BJ (cell line): Measurements from ENCODE around the gene KIF12. TPM values are rescaled to one million over a fixed set of nuclear protein-coding genes. Genes with fewer than 3 reads are reported as not detected.

Experiments
- CTCF ChIA-PET: fragments of 350-600 bp; formaldehyde crosslinking; extraction: SDS; loops from one replicate; lab custom pipeline; 2021; ENCODE audit warnings: antibody characterized with exemption, inconsistent platforms; lab: Yijun Ruan, JAX
- POLR2A ChIA-PET: fragments of 300-600 bp; sonication (Branson Sonifier 250); formaldehyde crosslinking; extraction: SDS; loops from one replicate; lab custom pipeline; 2021; ENCODE audit warnings: antibody characterized with exemption; lab: Charles Lee
- DNase-seq: peaks from one replicate; pipeline ENCODE4 v3.0.0-alpha.2; 2011; ENCODE audit warnings: low read depth
- H3K27me3 ChIP-seq: 2 replicates; pipeline ENCODE4 v1.6.0; 2011; ENCODE audit warnings: low read length; ENCODE audit not compliant: control insufficient read depth, insufficient read depth
- H3K36me3 ChIP-seq: 2 replicates; pipeline ENCODE4 v1.5.1; 2011; ENCODE audit warnings: low read length; ENCODE audit not compliant: control insufficient read depth, insufficient read depth
- H3K4me3 ChIP-seq: 2 replicates; pipeline ENCODE4 v1.5.1; 2011; ENCODE audit warnings: low read depth, mild to moderate bottlenecking, control low read depth, low read length
- polyA plus RNA-seq: library from polyadenylated mRNA; depleted of rRNA; stranded (reverse); fragments of >200 nt; gene quantifications from 2 replicates; pipeline ENCODE4 v1.2.3, GENCODE V29; 2011
- TF ChIP-seq, protein P1 (sequence below): IDR thresholded peaks from 2 replicates; pipeline ENCODE4 v1.5.1; 2011; ENCODE audit warnings: low read depth, mild to moderate bottlenecking, control low read depth, inconsistent platforms, low read length, moderate library complexity; ENCODE audit not compliant: insufficient read depth

KIF12 gene
- polyA plus RNA-seq, 1 experiment: 0.07 TPM

DNA sequence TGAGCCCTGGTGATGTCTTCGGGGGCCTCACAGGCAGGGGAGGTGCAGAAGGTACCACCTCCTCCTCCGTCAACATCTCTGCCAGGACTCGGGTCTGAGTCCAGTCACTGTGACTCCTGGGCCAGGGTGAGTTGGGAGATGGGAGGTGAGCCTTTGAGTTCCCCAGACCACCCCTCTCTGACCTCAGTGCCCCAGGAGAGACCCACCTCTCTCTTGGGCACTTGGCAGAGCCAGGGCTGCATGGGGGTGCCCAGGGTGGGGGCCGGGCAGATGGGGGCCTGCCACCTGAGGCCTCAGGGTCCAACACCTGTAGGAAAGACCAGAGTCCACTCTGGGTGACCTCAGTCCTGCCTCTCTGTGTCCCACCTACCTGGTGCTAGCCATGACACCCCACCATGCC is 6.8 kb downstream of the KIF12 start:
- no peak overlapping the region for H3K4me3 ChIP-seq
- ChIA-PET POLR2A (no interaction called here), CTCF (interaction anchor here (4.6 kb wide), 1 partner anchor 16 kb away, joined by 41 read pairs; no protein-coding TSS in a partner anchor)
- TF ChIP-seq, protein P1, sequence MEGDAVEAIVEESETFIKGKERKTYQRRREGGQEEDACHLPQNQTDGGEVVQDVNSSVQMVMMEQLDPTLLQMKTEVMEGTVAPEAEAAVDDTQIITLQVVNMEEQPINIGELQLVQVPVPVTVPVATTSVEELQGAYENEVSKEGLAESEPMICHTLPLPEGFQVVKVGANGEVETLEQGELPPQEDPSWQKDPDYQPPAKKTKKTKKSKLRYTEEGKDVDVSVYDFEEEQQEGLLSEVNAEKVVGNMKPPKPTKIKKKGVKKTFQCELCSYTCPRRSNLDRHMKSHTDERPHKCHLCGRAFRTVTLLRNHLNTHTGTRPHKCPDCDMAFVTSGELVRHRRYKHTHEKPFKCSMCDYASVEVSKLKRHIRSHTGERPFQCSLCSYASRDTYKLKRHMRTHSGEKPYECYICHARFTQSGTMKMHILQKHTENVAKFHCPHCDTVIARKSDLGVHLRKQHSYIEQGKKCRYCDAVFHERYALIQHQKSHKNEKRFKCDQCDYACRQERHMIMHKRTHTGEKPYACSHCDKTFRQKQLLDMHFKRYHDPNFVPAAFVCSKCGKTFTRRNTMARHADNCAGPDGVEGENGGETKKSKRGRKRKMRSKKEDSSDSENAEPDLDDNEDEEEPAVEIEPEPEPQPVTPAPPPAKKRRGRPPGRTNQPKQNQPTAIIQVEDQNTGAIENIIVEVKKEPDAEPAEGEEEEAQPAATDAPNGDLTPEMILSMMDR: no peak
- H3K36me3 ChIP-seq: no peaks in the 10 kb centered on the region
- H3K27me3 ChIP-seq: peaks cover 8% of the 10 kb centered on the region
- no peak for DNase-seq

DNA sequence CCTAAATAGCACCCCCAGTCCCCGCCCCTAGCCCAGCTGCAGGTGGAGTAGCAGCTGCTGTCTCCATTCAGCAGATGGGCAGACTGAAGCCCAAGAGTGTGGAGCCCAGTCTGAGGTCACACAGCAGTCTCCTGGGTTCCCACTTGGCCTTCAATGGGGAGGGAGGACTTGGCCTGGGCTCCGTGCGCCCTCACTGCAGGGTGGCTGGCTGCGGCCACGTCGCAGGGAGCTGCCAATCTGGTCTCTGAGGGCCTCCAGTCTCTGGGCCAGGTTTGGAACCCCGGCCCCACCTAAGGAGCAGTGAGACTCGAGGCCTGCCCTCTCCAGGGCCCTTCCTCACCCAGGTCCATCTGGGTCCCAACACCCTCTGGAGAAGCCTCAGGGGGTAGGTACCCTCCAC is 7.4 kb downstream of the KIF12 start:
- Histone ChIP-seq H3K4me3 (no peak overlapping the region), H3K36me3 (no peaks in the 10 kb centered on the region), H3K27me3 (peaks cover 8% of the 10 kb centered on the region)
- TF ChIP-seq, protein P1: no peak
- POLR2A ChIA-PET: no interaction called here
- CTCF ChIA-PET: no interaction called here
- no peak for DNase-seq

- Histone ChIP-seq H3K4me3 (no peak overlapping the region), H3K36me3 (no peaks in the 10 kb centered on the region), H3K27me3 (peaks cover 8% of the 10 kb centered on the region)
- CTCF ChIA-PET: interaction anchor here (4.3 kb wide), 1 partner anchor 17 kb away, joined by 18 read pairs; no protein-coding TSS in a partner anchor
- TF ChIP-seq, protein P1: no peak
- POLR2A ChIA-PET: no interaction called here
- DNase-seq: no peak
Observed at GRCh38 chr9:114090798-114091197, 8.3 kb downstream of the KIF12 start.

DNA sequence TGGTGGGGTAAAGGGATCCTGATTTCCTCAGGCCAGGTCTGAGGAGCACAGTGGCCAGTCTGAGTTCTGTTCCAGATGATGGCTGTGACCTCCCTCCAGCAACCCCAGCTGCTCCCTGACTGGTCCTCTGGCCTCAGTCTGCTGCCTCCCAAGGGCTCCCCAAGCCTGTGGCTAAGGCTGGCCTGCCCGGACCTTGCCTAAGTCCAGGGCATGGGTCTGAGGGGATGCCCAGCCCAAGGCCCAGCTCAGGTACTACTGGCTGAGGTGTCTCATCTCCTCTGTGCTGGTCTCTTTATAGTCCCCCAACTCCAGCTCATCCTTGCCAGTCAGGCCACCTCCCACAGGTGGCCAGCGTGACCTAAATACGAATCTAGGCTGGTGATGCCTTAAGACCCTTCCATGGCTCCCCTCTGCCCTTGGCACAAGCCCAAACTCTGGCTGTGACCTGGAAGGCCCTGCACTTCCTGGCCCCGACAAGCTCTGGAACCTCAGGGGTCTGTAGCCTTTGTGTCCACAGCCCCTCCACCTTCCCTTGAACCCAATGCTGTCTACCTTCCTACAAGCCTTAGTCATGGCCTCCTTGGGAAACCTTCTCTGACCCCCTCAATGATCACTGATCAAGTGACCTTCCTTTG is 9.8 kb downstream of the KIF12 start:
- peaks cover 10% of the 10 kb centered on the region for H3K27me3 ChIP-seq
- POLR2A ChIA-PET: no interaction called here

DNA sequence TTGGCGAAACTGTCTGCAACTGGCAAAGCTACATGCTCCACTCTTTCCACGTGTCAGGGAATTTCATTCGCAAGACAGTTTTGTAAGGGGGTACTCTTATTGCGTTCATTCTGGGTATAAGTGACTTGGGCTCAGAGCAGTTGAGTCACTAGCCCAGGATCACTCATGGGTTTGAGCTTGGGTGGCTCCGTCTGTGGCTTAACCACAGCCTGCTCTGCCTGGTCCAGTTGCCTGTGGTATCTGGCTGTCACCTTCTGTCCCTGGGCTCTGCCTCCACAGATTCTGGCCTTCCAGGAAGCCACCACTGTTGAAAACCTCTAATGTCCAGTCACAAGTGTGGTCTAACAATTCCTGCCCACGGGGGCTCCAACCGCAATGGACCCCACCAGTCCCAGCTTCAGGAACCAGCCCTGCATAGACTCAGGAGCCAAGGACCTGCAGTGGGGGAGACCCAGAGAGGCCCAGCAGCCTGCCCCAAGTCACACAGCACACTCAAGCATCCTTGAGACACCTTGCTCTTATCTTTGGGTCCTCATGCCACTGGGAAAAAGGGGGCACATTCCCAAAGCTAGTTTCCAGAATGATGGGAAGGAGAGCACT is 10.4 kb downstream of the KIF12 start:
- TF ChIP-seq, protein P1: no peak
- Histone ChIP-seq H3K36me3 (no peaks in the 10 kb centered on the region), H3K4me3 (no peak overlapping the region), H3K27me3 (peaks cover 10% of the 10 kb centered on the region)
- ChIA-PET CTCF (interaction anchor here (1.8 to 4.3 kb wide), 2 partner anchors 19 to 202 kb away, joined by 8 to 18 read pairs (median 9); no protein-coding TSS in a partner anchor), POLR2A (no interaction called here)
- no peak for DNase-seq

More for the DNA sequence above, 9.8 kb downstream of the KIF12 start:
- TF ChIP-seq, protein P1: no peak
- CTCF ChIA-PET: interaction anchor here (0.9 to 4.3 kb wide), 4 partner anchors 18 to 248 kb away, joined by 3 to 18 read pairs (median 6); partner anchors contain the start of gene COL27A1
- Histone ChIP-seq H3K4me3 (no peak overlapping the region), H3K36me3 (no peaks in the 10 kb centered on the region)
- DNase-seq: no peak
